HG02759 (cell line): ENCODE measurements around the gene PER2.
A peak's percentile ranks its signal among the peaks of the same experiment; 100 is the strongest.
"Not testable (repeated sequence)": the region's sequence is repeated elsewhere in the genome, so short reads cannot be mapped to it uniquely, and the experiment has no call there.

Experiments used
- ATAC-seq: cut with Tn5 transposase; IDR thresholded peaks from one replicate; pipeline ENCODE4 v1.9.1; 2021; ENCODE audit warnings: mild to moderate bottlenecking, moderate library complexity; ENCODE audit not compliant: unreplicated experiment

PER2 gene, protein sequence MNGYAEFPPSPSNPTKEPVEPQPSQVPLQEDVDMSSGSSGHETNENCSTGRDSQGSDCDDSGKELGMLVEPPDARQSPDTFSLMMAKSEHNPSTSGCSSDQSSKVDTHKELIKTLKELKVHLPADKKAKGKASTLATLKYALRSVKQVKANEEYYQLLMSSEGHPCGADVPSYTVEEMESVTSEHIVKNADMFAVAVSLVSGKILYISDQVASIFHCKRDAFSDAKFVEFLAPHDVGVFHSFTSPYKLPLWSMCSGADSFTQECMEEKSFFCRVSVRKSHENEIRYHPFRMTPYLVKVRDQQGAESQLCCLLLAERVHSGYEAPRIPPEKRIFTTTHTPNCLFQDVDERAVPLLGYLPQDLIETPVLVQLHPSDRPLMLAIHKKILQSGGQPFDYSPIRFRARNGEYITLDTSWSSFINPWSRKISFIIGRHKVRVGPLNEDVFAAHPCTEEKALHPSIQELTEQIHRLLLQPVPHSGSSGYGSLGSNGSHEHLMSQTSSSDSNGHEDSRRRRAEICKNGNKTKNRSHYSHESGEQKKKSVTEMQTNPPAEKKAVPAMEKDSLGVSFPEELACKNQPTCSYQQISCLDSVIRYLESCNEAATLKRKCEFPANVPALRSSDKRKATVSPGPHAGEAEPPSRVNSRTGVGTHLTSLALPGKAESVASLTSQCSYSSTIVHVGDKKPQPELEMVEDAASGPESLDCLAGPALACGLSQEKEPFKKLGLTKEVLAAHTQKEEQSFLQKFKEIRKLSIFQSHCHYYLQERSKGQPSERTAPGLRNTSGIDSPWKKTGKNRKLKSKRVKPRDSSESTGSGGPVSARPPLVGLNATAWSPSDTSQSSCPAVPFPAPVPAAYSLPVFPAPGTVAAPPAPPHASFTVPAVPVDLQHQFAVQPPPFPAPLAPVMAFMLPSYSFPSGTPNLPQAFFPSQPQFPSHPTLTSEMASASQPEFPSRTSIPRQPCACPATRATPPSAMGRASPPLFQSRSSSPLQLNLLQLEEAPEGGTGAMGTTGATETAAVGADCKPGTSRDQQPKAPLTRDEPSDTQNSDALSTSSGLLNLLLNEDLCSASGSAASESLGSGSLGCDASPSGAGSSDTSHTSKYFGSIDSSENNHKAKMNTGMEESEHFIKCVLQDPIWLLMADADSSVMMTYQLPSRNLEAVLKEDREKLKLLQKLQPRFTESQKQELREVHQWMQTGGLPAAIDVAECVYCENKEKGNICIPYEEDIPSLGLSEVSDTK (N-terminal part only)

GRCh38 chr2:238287737-238288649, at the start of gene PER2:
Gene PER2, minus strand, starts transcription at chr2:238288610. Its CDS starts 10,674 bp downstream, at chr2:238277936.
- peak; percentile 40 for ATAC-seq

GRCh38 chr2:238337846-238338245, 49.4 kb upstream of the PER2 start:
- no peak for ATAC-seq

DNA sequence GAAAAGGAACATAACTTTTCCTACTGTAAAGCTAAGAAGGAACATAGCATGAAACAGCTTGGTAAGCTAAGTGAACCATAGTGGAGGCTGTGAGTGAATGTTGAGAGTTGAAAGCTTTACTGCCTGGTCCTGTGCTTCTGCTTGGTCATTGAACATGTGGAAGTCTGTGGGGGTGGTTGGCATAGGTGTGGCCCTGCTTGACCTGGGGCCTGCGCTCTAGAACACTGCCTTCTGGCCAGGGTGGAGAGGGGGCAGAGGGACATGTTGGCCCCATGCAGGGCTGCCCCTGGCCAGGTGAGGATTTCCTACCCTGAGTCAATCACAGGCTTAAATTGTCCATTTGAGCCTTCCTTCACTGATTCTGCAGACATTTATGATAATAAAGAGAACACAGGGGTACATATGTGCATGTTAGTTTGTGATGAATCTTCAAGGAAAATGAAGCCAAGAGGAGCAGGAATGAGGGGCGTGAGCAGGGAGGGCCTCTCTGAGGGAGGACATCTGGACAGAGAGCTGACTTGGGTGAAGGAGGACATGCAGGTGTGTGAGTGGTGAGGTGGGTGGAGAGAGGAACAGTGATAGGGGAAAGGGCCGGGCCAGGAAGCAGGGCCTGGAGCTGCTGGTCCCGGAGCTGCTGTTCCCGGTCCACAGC, 48.5 kb upstream of the PER2 start:
- no peak for ATAC-seq

DNA sequence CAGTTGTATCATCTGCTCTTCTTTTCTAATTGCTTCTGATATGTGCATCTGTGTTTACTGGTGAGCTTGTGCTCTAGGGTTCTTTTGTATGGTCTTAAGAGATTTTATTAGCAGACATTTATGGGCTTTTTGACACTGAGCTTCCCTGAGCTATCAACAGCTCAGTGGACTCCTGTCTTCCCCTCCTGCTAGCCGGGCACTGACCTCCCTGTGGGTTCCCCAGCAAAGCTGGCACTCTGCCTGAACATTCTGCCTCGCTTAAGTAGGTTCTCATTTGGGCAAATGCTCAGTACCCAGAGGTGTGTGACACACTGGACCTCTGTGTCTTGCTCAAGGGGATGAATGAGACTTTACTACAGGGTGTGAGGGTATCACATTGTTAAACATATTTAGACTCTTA, 47.7 kb upstream of the PER2 start:
- no peak for ATAC-seq

GRCh38 chr2:238335591-238335990, 47.2 kb upstream of the PER2 start:
- ATAC-seq: not testable (repeated sequence)

DNA sequence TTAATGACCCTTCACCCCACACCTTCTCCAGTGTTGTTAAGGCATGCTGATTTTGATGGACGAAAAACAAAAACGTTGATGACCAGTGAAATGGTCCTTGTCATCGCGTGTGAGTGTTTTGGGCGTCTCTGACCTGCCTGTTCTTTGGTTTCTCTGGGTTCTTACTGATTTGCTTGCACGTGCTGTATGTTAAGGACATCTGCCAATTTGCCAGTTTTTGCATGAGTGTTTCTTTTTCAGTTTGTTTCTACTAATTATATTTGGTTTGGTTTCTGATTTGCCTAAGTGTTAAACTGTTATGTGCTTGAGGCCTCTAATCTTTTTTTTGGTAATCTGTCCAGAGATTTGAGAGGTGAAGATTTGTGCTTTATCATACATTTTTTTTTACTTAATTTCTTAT, 46.5 kb upstream of the PER2 start:
- ATAC-seq: no peak

GRCh38 chr2:238331916-238332315, 43.5 kb upstream of the PER2 start:
- ATAC-seq: no peak

DNA sequence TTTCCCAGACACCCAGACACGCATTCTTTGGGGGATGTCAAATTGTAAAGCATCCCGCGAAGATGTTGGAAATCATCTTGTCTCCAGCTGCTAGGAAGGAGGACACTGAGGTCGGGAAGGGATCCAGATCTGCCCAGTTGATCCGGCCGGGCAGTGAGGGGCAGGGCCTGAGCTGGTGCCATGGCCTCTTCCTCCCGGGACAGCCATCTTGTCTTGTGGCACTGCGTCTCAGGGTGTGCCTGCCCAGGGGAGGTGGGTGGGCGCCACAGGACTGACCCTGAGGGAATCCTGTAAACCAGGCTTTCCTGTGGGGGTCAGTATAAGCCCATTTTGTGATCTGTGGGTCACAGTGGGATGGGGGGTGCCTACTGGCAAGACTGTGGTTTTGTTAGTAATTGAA, 42.0 kb upstream of the PER2 start:
- ATAC-seq: no peak

DNA sequence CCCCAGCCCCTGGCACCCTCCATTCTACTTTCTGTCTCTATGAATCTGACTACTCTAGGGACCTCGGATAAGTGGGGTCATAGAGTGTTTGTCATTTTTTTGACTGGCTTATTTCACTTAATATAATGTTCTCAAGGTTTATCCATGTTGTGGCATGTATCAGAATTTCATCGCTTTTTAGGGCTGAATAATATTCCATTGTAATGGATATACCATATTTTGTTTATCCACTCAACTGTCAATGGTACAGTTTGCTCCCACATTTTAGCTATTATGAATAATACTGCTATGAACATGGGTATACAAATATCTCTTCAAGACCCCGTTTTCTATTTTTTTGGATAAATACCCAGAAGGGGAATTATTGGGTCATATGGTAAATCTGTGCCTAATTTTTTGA, 39.3 kb upstream of the PER2 start:
- no peak for ATAC-seq

- no peak for ATAC-seq
These were observed 38.5 kb upstream of the PER2 start for GRCh38 chr2:238326801-238327365.

- no peak for ATAC-seq
These were observed 37.3 kb upstream of the PER2 start for GRCh38 chr2:238325694-238326093.

- ATAC-seq: not testable (repeated sequence)
These were observed 35.8 kb upstream of the PER2 start for GRCh38 chr2:238324248-238324647.

DNA sequence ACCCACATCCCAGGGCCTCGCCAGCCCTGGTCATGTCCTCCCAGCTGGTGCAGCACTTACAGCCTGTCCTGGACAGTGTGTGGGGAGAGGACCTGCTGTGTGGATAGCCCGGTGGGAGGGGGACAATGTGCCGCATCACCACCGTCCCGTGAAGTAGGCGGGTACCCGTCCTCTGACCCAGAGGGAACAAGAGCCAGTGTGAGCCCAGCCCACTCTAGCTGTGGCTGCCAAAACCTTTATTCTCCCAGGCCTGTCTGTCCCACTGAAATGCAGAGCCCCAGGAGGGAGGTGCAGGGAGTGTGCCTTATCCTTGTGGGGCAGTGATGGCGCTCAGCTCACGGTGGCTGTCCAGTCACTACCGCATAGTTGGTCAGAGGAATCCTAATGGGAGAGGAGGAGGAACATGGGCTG, 33.6 kb upstream of the PER2 start:
- ATAC-seq: no peak

DNA sequence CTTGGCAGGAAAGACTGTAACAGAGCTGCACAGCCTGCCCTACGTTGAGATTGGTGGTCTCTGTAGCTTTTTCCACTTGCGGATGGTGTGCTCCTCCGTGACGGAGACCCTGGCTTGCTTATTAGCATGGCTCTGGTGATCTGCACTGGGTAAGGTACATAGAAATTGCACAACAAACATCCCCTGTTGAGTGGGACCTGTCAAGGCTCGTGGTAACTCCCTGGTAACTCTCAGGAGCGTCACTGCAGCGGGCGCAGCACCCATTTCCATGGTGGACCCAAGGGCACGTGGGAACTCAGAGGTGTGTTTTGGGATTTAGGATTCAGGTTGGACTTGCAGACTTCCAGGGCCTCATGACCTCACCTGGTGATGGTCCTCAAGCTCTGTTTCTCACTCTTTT, 33.1 kb upstream of the PER2 start:
- ATAC-seq: no peak

GRCh38 chr2:238320648-238321281, 32.4 kb upstream of the PER2 start:
- ATAC-seq: peak; percentile 39

DNA sequence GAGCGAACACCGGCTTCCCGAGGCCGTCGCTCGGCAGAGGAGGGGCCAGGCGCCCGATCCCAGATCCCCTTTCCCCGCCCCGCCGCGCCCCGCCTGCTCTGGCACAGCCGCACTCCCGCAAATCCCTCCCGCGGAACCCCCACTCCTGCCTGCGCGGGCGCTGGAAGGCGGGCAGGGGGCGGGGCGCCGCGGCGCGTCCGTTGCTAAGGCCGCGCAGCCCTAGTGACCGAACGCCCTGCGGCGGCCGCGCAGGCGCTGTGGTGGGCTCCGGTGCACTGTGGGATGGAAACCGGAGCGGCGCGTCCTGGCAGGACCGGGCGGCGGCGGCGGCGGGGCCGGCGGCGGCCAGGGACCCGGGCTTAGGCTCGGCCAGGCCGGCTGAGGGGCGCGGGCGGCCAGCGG, 31.8 kb upstream of the PER2 start, which contains the start of gene TRAF3IP1:
TSS of gene TRAF3IP1 (plus strand) at position 273 of the 402 bp plus-strand sequence. CDS start 145 bp downstream, outside the sequence.
- peak; percentile 97 for ATAC-seq

- ATAC-seq: no peak
These were observed 26.7 kb upstream of the PER2 start for GRCh38 chr2:238315031-238315595.

GRCh38 chr2:238314576-238314975, 26.2 kb upstream of the PER2 start:
- no peak for ATAC-seq
